OCI-LY7 (cell line): ENCODE measurements around the gene WASF2. TPM values are rescaled to one million over a fixed set of nuclear protein-coding genes. Genes with fewer than 3 reads are reported as not detected.
A peak's percentile ranks its signal among the peaks of the same experiment; 100 is the strongest.
"Not testable (repeated sequence)": the region's sequence is repeated elsewhere in the genome, so short reads cannot be mapped to it uniquely, and the experiment has no call there.

Experiments
- BruUV-seq: library from RNA; stranded (reverse); fragments of 400-500 nt; replicated peaks from 2 replicates; lab custom pipeline; 2021; lab: Mats Ljungman, UMichigan
- CTCF ChIA-PET: fragments of 300-600 bp; sonication (Branson Sonifier 250); formaldehyde crosslinking; loops from one replicate; lab custom pipeline; 2022; ENCODE audit warnings: antibody characterized with exemption; ENCODE audit not compliant: unreplicated experiment; lab: Charles Lee
- POLR2A ChIA-PET: fragments of 300-600 bp; sonication (Branson Sonifier 250); formaldehyde crosslinking; loops from one replicate; lab custom pipeline; 2022; ENCODE audit warnings: antibody characterized with exemption; lab: Charles Lee
- DNase-seq: peaks from one replicate; pipeline ENCODE4 v3.0.0-alpha.2; 2015; ENCODE audit warnings: low spot score
- H2AFZ ChIP-seq: fragments of 200-600 bp; sonication (generic), shearing (Covaris generic); 2 replicates; pipeline ENCODE4 v1.6.1; 2014; ENCODE audit warnings: mild to moderate bottlenecking, antibody characterized with exemption, low read length, moderate library complexity
- H3K27ac ChIP-seq: fragments of 200-600 bp; sonication (generic); 2 replicates; pipeline ENCODE4 v1.5.1; 2014; ENCODE audit warnings: mixed run types, low read depth, mild to moderate bottlenecking, moderate library complexity, low read length, inconsistent platforms; ENCODE audit not compliant: poor library complexity, severe bottlenecking
- H3K36me3 ChIP-seq: fragments of 200-600 bp; sonication (generic); 2 replicates; pipeline ENCODE4 v1.6.1; 2014; ENCODE audit warnings: mild to moderate bottlenecking, antibody characterized with exemption, low read length, moderate library complexity, mixed read lengths; ENCODE audit not compliant: insufficient read depth
- H3K4me1 ChIP-seq: fragments of 200-600 bp; sonication (generic); 2 replicates; pipeline ENCODE4 v1.5.1; 2014; ENCODE audit warnings: mild to moderate bottlenecking, low read length; ENCODE audit not compliant: insufficient read depth, poor library complexity, severe bottlenecking
- H3K4me2 ChIP-seq: fragments of 200-600 bp; sonication (generic); 2 replicates; pipeline ENCODE4 v1.6.1; 2014; ENCODE audit warnings: mild to moderate bottlenecking, low read length
- H3K4me3 ChIP-seq: fragments of 200-600 bp; sonication (generic); 2 replicates; pipeline ENCODE4 v1.5.1; 2014; ENCODE audit warnings: mild to moderate bottlenecking, low read depth, low read length; ENCODE audit not compliant: poor library complexity, severe bottlenecking
- H3K79me2 ChIP-seq: fragments of 200-600 bp; sonication (generic); 2 replicates; pipeline ENCODE4 v1.6.1; 2016; ENCODE audit warnings: low read depth, mild to moderate bottlenecking, low read length, moderate library complexity, mixed read lengths; ENCODE audit not compliant: insufficient read depth
- H3K9me2 ChIP-seq: fragments of 200-600 bp; sonication (generic); 2 replicates; pipeline ENCODE4 v1.6.1; 2016; ENCODE audit warnings: mild to moderate bottlenecking, low read length, mixed read lengths; ENCODE audit not compliant: insufficient read depth
- H3K9me3 ChIP-seq: fragments of 200-600 bp; sonication (generic); 2 replicates; pipeline ENCODE4 v1.6.1; 2014; ENCODE audit warnings: mild to moderate bottlenecking, mixed run types, low read length, mixed read lengths
- H4K20me1 ChIP-seq: fragments of 200-600 bp; sonication (generic); 2 replicates; pipeline ENCODE4 v1.6.1; 2014; ENCODE audit warnings: mild to moderate bottlenecking, antibody characterized with exemption, low read length, moderate library complexity, mixed read lengths; ENCODE audit not compliant: insufficient read depth
- CTCF ChIP-seq: fragments of 200-600 bp; sonication (generic); conservative IDR thresholded peaks from 2 replicates; pipeline ENCODE4 v1.5.1; 2014; ENCODE audit warnings: mild to moderate bottlenecking, antibody characterized with exemption, low read length, moderate library complexity, mixed read lengths
- EZH2phosphoT487 ChIP-seq: fragments of 200-600 bp; sonication (generic); IDR thresholded peaks from 2 replicates; pipeline ENCODE4 v1.6.1; 2018; ENCODE audit warnings: low read depth, borderline replicate concordance, mild to moderate bottlenecking, mixed run types, antibody characterized with exemption, low read length, moderate library complexity, mixed read lengths
- intact Hi-C: fragments of 100-400 bp; cut with micrococcal nuclease; formaldehyde crosslinking; loops from one replicate; pipeline ENCODE4 v1.10.0; 2022; ENCODE audit not compliant: unreplicated experiment
- total RNA-seq, 2 experiments: library from RNA; depleted of rRNA in 1 of 2; stranded (reverse); fragments of >200 nt in 1 of 2; shearing (Covaris generic) in 1 of 2; gene quantifications; 2 replicates each; pipeline ENCODE4 v1.2.3, GENCODE V29; 2014 to 2022

WASF2 gene
- total RNA-seq, 2 experiments from 2014 or later, result 26.9 to 106 TPM

- H4K20me1 ChIP-seq, result peaks cover 5% of the 10 kb centered on the region; the same call in 1 of the 2 replicates
- no peak overlapping the region for H2AFZ ChIP-seq
- ChIA-PET POLR2A (interaction anchor here (0.9 to 3.5 kb wide), 7 partner anchors 8 to 39 kb away, joined by 3 to 11 read pairs (median 5); no protein-coding TSS in a partner anchor), CTCF (no interaction called here)
- DNase-seq, result no peak
- H3K4me1 ChIP-seq, result peaks cover 16% of the 10 kb centered on the region
- peak overlapping the region; percentile 9 for H3K27ac ChIP-seq
- peaks cover 93% of the 10 kb centered on the region for H3K79me2 ChIP-seq
- H3K9me3 ChIP-seq, result peaks cover 5% of the 10 kb centered on the region; the same call in 1 of the 2 replicates
- H3K4me2 ChIP-seq, result peak overlapping the region; percentile 1; the same call in 1 of the 2 replicates
- no peak overlapping the region for H3K4me3 ChIP-seq
- H3K36me3 ChIP-seq, result peaks cover 59% of the 10 kb centered on the region
- no peaks in the 10 kb centered on the region for H3K9me2 ChIP-seq
- intact Hi-C loops, result no loop called here
- no TSS peak for BruUV-seq
- TF ChIP-seq CTCF (no peak), EZH2phosphoT487 (no peak)
Observed at GRCh38 chr1:27464926-27465647, 24.9 kb downstream of the WASF2 start.

DNA sequence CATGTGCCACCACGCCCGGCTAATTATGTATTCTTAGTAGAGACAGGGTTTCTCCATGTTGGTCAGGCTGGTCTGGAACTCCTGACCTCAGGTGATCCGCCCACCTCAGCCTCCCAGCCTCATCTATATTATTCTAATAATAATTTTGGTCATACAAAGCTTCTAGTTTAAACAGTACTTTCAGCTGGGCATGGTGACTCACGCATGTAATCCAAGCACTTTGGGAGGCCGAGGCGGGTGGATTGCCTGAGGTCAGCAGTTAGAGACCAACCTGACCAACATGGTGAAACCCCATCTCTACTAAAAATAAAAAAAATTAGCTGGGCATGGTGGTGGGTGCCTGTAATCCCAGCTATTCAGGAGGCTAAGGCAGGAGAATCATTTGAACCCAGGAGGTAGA lies 26.1 kb downstream of the WASF2 start:
- H3K9me2 ChIP-seq, intact Hi-C loops, H2AFZ ChIP-seq, BruUV-seq, CTCF ChIA-PET, H3K9me3 ChIP-seq, DNase-seq, H3K27ac ChIP-seq, H3K4me3 ChIP-seq, H3K4me2 ChIP-seq: not testable (repeated sequence)
- POLR2A ChIA-PET, result interaction anchor here (0.6 to 3.5 kb wide), 9 partner anchors 9 to 230 kb away, joined by 3 to 11 read pairs (median 4); no protein-coding TSS in a partner anchor
- Histone ChIP-seq H4K20me1 (peaks cover 10% of the 10 kb centered on the region; the same call in 1 of the 2 replicates), H3K36me3 (peaks cover 48% of the 10 kb centered on the region), H3K4me1 (peaks cover 18% of the 10 kb centered on the region), H3K79me2 (peaks cover 93% of the 10 kb centered on the region)

GRCh38 chr1:27458521-27458920 lies 31.4 kb downstream of the WASF2 start:
- H3K9me3 ChIP-seq, POLR2A ChIA-PET, H3K9me2 ChIP-seq, intact Hi-C loops, BruUV-seq, H4K20me1 ChIP-seq, H3K4me2 ChIP-seq, H2AFZ ChIP-seq, H3K27ac ChIP-seq, DNase-seq, H3K4me3 ChIP-seq, CTCF ChIA-PET: not testable (repeated sequence)
- Histone ChIP-seq H3K4me1 (peaks cover 14% of the 10 kb centered on the region), H3K36me3 (peaks cover 34% of the 10 kb centered on the region), H3K79me2 (peaks cover 98% of the 10 kb centered on the region)
